Retinal pigment epithelial cell (primary cell): ENCODE results near the gene NEMF.

Experiments used
- DNase-seq: peaks from one replicate; pipeline ENCODE4 v3.0.0-alpha.2; 2010; ENCODE audit warnings: low read depth
- H3K4me3 ChIP-seq: 2 replicates; pipeline ENCODE4 v1.5.1; 2011; ENCODE audit warnings: mild to moderate bottlenecking, low read length, control low read depth, moderate library complexity
- CTCF ChIP-seq: conservative IDR thresholded peaks from 2 replicates; pipeline ENCODE4 v1.5.1; 2011; ENCODE audit warnings: low read depth, low read length, control low read depth, inconsistent platforms

The NEMF gene

GRCh38 chr14:49861699-49862088 lies 9.1 kb upstream of the NEMF start:
- no peak for TF ChIP-seq CTCF
- peak overlapping the region; percentile 84 for H3K4me3 ChIP-seq
- DNase-seq, result peak; percentile 65

GRCh38 chr14:49860988-49861698 lies 8.6 kb upstream of the NEMF start:
- H3K4me3 ChIP-seq, result peak overlapping the region; percentile 84
- DNase-seq, result no peak
- no peak for TF ChIP-seq CTCF

- no peak for TF ChIP-seq CTCF
These were observed 5.8 kb upstream of the NEMF start for GRCh38 chr14:49858383-49858782.

GRCh38 chr14:49857427-49858003 lies 4.9 kb upstream of the NEMF start:
- H3K4me3 ChIP-seq, result no peak overlapping the region
- TF ChIP-seq CTCF, result no peak
- no peak for DNase-seq

More at GRCh38 chr14:49858383-49858782, 5.8 kb upstream of the NEMF start:
- no peak overlapping the region for H3K4me3 ChIP-seq
- no peak for DNase-seq

GRCh38 chr14:49853572-49854375 lies 1.2 kb upstream of the NEMF start:
- peak; percentile 62 for DNase-seq
- peak; percentile 81 for TF ChIP-seq CTCF
- H3K4me3 ChIP-seq, result peak overlapping the region; percentile 81

GRCh38 chr14:49853158-49853477 lies 530 bp upstream of the NEMF start:
- TF ChIP-seq CTCF, result no peak
- H3K4me3 ChIP-seq, result peak overlapping the region; percentile 81
- no peak for DNase-seq
